HG03064 (cell line): ENCODE measurements around the gene DLL1.
"Not testable (repeated sequence)": the region's sequence is repeated elsewhere in the genome, so short reads cannot be mapped to it uniquely, and the experiment has no call there.

ENCODE experiments used
- ATAC-seq: cut with Tn5 transposase; IDR thresholded peaks from one replicate; pipeline ENCODE4 v1.9.1; 2021; ENCODE audit warnings: low read depth; ENCODE audit not compliant: unreplicated experiment

The DLL1 gene, protein sequence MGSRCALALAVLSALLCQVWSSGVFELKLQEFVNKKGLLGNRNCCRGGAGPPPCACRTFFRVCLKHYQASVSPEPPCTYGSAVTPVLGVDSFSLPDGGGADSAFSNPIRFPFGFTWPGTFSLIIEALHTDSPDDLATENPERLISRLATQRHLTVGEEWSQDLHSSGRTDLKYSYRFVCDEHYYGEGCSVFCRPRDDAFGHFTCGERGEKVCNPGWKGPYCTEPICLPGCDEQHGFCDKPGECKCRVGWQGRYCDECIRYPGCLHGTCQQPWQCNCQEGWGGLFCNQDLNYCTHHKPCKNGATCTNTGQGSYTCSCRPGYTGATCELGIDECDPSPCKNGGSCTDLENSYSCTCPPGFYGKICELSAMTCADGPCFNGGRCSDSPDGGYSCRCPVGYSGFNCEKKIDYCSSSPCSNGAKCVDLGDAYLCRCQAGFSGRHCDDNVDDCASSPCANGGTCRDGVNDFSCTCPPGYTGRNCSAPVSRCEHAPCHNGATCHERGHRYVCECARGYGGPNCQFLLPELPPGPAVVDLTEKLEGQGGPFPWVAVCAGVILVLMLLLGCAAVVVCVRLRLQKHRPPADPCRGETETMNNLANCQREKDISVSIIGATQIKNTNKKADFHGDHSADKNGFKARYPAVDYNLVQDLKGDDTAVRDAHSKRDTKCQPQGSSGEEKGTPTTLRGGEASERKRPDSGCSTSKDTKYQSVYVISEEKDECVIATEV

GRCh38 chr6:170290296-170291128, at the start of gene DLL1:
TSS of gene DLL1 (minus strand) at chr6:170291078. CDS start at chr6:170290139, 939 bp downstream.
- no peak for ATAC-seq

GRCh38 chr6:170335199-170335598, 44.3 kb upstream of the DLL1 start:
- not testable (repeated sequence) for ATAC-seq

- ATAC-seq: no peak
Measured at GRCh38 chr6:170329321-170329720, 38.4 kb upstream of the DLL1 start.

GRCh38 chr6:170317718-170318117, 26.8 kb upstream of the DLL1 start:
- ATAC-seq: no peak

DNA sequence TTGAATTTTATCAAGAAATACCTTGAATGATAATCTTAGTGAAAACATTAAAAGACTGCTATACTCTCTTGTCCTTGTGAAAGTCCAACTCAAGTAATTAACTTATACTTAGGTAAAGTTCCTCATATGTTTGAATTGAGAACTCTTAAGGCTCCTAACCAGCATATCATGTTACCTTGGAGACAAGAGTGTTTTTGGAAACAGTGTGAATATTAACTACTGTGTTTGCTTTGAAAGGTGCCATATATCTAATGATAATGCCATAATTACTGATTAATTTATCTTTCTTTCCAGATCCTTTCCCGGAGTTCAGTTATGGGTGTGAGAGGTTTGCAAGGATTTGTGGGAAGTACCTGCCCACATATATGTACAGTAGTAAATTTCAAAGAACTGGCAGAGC, 26.2 kb upstream of the DLL1 start:
- no peak for ATAC-seq

GRCh38 chr6:170316071-170316470, 25.2 kb upstream of the DLL1 start:
- no peak for ATAC-seq

DNA sequence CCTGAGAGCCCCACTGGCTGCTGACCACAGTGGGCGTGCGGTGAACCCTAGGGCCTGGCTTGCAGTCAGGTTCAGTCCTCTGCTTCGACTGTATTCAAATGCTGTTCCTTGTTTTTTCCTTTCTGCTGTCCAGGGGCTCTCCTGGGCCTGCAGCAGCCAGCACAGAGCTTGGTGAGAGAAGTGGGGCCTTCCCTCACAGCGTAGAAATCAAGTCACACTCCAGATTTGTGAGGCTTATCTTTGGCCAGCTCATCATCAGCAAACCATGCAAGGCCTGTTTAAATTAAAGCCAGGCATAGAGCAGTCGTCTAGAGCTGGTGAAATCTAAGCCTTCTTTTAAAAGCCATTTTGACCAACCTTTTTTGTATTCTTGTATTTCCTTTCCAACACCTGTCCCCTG, 24.1 kb upstream of the DLL1 start:
- no peak for ATAC-seq

DNA sequence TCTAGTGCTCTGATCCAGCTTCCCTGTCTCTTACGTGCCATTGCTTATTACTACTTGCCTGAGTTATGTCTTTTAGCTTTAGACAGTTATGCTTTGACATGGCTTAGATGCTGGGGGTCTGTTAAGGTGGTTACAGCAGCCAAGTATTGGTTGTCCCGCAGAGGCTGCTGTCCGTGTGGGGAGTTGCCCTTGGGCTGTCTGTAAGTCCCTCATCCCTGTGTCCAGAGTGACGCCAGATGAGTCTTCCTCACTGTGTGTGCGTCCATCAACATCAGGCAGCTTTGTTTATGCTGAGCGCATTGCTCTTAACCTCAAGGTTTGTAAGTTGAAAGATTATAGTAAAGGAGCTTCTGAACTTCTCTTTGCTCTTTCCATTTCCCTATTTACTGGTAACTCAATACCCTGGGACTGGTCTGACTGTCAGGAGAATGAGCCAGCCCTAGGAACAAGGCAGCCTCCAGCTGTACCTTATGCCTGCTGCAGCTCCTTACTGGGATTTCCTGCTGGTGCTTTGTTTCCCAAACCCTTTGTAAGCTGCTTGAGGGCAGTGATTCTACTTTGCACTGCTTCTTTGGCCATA, 22.9 kb upstream of the DLL1 start:
- no peak for ATAC-seq

GRCh38 chr6:170312876-170313275, 22.0 kb upstream of the DLL1 start:
- no peak for ATAC-seq

DNA sequence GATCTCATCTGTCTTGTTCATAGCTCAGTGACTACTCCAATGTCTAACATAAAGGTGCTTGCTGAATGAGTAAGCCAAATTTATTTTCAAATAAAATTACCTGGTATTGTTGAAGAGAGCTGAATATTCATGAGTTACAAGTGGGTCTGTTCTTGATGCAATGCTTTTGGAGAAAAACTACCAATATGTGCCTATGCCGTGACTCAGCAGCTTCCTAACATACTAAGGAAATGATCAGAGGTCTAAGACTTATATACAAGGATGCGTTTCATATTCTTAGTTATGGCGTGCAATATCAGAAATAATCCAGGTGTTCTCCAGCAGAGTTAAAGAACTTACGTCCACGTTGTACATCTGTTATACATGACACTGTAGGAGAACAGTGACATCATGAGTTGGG, 20.8 kb upstream of the DLL1 start:
- no peak for ATAC-seq

DNA sequence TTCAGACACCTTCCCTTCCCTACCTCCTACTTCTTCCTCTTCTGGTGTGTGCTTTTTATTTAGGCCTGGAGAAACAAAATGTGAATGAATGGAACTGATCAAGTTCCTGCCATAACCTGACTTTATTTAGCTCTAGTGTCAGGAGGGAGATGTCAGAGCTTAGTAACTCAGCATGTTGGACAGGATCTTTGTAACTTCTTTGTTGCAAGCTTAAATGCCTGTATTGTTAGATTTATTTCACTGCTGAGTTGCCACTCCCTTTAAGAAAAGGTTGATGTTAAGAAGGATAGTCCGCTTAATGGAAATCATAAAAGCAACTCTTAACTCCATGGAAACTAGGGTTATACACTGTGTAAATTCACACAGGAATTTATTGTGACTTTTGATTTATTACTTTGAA, 17.9 kb upstream of the DLL1 start:
- no peak for ATAC-seq

- ATAC-seq: no peak
Measured at GRCh38 chr6:170307080-170307545, 16.2 kb upstream of the DLL1 start.

GRCh38 chr6:170306324-170307079, 15.6 kb upstream of the DLL1 start, which contains the start of gene FAM120B:
TSS of gene FAM120B (plus strand) at chr6:170306758. CDS start at chr6:170317391, 10,633 bp downstream.
- ATAC-seq: peak; percentile 97

DNA sequence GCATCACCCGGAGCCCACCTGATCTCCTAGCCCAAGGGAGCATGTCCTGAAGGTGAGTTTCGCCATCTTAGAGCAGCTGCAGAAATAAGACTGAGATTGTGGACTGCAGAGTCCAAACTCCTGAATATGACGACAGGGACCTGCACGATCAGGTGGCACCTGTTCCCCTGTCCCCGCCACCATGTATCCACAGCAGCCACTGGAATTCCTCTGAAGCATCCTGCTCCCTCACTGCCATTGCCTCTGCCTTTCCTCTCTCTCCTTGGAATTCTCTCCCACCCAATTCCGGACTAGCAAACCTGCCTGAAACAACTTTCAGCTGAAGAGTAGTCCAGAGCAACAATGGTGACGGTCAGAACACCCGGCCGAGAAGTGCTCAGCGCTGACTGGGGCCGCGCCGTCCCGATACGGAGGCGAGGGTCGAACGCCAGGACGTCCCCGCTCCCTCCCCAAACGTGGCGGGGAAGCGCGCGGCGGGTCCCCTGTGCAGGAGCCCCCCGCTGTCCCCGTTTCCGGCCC, 15.0 kb upstream of the DLL1 start:
- peak; percentile 26 for ATAC-seq

DNA sequence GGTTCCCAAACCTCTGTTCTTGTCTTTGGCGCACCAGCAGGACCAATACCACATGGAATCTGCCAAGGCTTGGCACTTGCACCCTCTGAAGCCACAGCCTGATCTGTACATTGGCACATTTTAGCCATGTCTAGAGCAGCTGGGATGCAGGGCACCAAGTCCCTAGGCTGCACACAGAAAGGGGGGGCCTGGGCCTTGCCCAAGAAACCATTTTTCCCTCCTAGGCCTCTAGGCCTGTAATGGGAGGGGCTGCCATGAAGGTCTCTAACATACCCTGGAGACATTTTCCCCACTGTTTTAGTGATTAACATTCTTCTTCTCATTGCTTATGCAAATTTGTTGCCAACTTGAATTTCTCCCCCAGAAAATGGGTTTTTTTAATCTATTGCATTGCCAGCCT, 10.3 kb upstream of the DLL1 start:
- ATAC-seq: no peak

- ATAC-seq: no peak
Measured at GRCh38 chr6:170298688-170299087, 7.8 kb upstream of the DLL1 start.

- ATAC-seq: no peak
Measured at GRCh38 chr6:170297576-170298330, 6.9 kb upstream of the DLL1 start.

- no peak for ATAC-seq
Measured at GRCh38 chr6:170296746-170297575, 6.1 kb upstream of the DLL1 start.
